Adipose tissue (tissue), 3 donors: ENCODE data around the gene CAMK2D. TPM values are rescaled to one million over a fixed set of nuclear protein-coding genes. Genes with fewer than 3 reads are reported as not detected.

Experiments
- H3K27ac ChIP-seq: one replicate; pipeline ENCODE4 v1.5.1; 2013; ENCODE audit warnings: low read depth, low read length
- WGBS, 3 donors: extraction: QIAGEN DNeasy Blood & Tissue Kit; methylation state at CpG; one replicate each; pipeline ENCODE4 v1.1.7; 2013; 5-methylcytosine and 5-hydroxymethylcytosine counted together
- polyA plus RNA-seq, 3 donors: library from polyadenylated mRNA; stranded (reverse); fragments of 200-250 nt; gene quantifications; one replicate each; pipeline ENCODE4 v1.2.3, GENCODE V29; 2013
- donor health status: healthy with polysubstance abuse.
- donor health status: Bipolar disorder and iron deficiency.
- donor health status: healthy.

Gene CAMK2D
- polyA plus RNA-seq, 3 donors, result 6.1 to 28.6 (median 26.5) TPM

- no peak overlapping the region for H3K27ac ChIP-seq
- WGBS, 3 donors, result 95% methylated on average over 6 of the region's 6 CpGs
Observed at GRCh38 chr4:113596396-113596795, 165.1 kb downstream of the CAMK2D start.

- WGBS, 3 donors, result 86 to 90% (median 90%) methylated on average over 2 of the region's 2 CpGs
- H3K27ac ChIP-seq, result no peak overlapping the region
Observed at GRCh38 chr4:113594231-113594556, 167.3 kb downstream of the CAMK2D start.

GRCh38 chr4:113593400-113594230 lies 167.9 kb downstream of the CAMK2D start:
- no peak overlapping the region for H3K27ac ChIP-seq
- 88 to 96% (median 91%) methylated on average over 1 of the region's 1 CpG for WGBS, 3 donors

- WGBS, 3 donors, result 41 to 72% (median 49%) methylated on average over 1 of the region's 1 CpG
- no peak overlapping the region for H3K27ac ChIP-seq
Observed at GRCh38 chr4:113591982-113592381, 169.6 kb downstream of the CAMK2D start.

GRCh38 chr4:113588895-113589668 lies 172.5 kb downstream of the CAMK2D start:
- no peak overlapping the region for H3K27ac ChIP-seq
- WGBS, 3 donors, result 96 to 97% (median 96%) methylated on average over 4 of the region's 4 CpGs

GRCh38 chr4:113587640-113588275 lies 173.8 kb downstream of the CAMK2D start:
- no peak overlapping the region for H3K27ac ChIP-seq

GRCh38 chr4:113587156-113587555 lies 174.4 kb downstream of the CAMK2D start:
- H3K27ac ChIP-seq, result no peak overlapping the region
- WGBS, 3 donors, result 95 to 96% (median 95%) methylated on average over 2 of the region's 2 CpGs

More at GRCh38 chr4:113587640-113588275, 173.8 kb downstream of the CAMK2D start:
- WGBS, 3 donors, result 41 to 70% (median 55%) methylated on average over 4 of the region's 4 CpGs

- H3K27ac ChIP-seq, result no peak overlapping the region
Observed at GRCh38 chr4:113586072-113586471, 175.5 kb downstream of the CAMK2D start.

- H3K27ac ChIP-seq, result no peak overlapping the region
- WGBS, 3 donors, result 65 to 74% (median 69%) methylated on average over 4 of the region's 4 CpGs
Observed at GRCh38 chr4:113584407-113585150, 177.0 kb downstream of the CAMK2D start.

GRCh38 chr4:113582737-113583136 lies 178.8 kb downstream of the CAMK2D start:
- no peak overlapping the region for H3K27ac ChIP-seq
- WGBS, 3 donors, result 77 to 85% (median 82%) methylated on average over 4 of the region's 4 CpGs

GRCh38 chr4:113579360-113579759 lies 182.2 kb downstream of the CAMK2D start:
- 94 to 97% (median 97%) methylated on average over 1 of the region's 1 CpG for WGBS, 3 donors
- no peak overlapping the region for H3K27ac ChIP-seq

- no peak overlapping the region for H3K27ac ChIP-seq
- 85 to 88% (median 86%) methylated on average over 5 of the region's 5 CpGs for WGBS, 3 donors
Observed at GRCh38 chr4:113576947-113577678, 184.4 kb downstream of the CAMK2D start.

- no peak overlapping the region for H3K27ac ChIP-seq
- 71 to 88% (median 77%) methylated on average over 2 of the region's 2 CpGs for WGBS, 3 donors
Observed at GRCh38 chr4:113575401-113575800, 186.1 kb downstream of the CAMK2D start.

- WGBS, 3 donors, result 16 to 37% (median 27%) methylated on average over 1 of the region's 1 CpG
- no peak overlapping the region for H3K27ac ChIP-seq
Observed at GRCh38 chr4:113574636-113575103, 186.9 kb downstream of the CAMK2D start.

GRCh38 chr4:113572620-113573019 lies 188.9 kb downstream of the CAMK2D start:
- WGBS, 3 donors, result 95 to 97% (median 95%) methylated on average over 3 of the region's 3 CpGs
- no peak overlapping the region for H3K27ac ChIP-seq

- H3K27ac ChIP-seq, result no peak overlapping the region
- WGBS, 3 donors, result 86 to 96% (median 93%) methylated on average over 3 of the region's 3 CpGs
Observed at GRCh38 chr4:113566015-113566795, 195.3 kb downstream of the CAMK2D start.

GRCh38 chr4:113565702-113566012 lies 195.9 kb downstream of the CAMK2D start:
- H3K27ac ChIP-seq, result no peak overlapping the region
